Measurements from ENCODE around the gene FNDC3A. TPM values are rescaled to one million over a fixed set of nuclear protein-coding genes. Genes with fewer than 3 reads are reported as not detected.

FNDC3A gene
- total and polyA plus RNA-seq, 12 donors, result 11.3 to 30.3 (median 23.1) TPM

DNA sequence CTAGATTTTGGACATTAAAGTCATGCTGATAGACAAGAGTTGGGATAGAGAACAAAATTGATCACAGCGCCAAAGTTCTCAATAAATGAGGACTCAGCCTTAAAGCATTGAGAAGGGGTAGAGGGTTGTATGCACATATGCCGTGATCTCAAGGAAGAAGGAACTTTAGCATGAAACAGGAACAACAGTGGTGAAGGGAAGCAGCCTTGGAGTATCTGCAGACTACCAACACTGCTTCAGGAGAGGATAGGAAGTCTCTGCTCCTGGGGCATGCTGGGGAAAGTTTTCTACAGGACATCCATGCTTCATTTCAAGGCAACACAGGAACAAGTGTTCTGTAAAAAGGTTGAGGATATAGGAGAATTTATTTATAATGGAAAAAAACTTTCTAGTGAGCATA, 132.5 kb downstream of the FNDC3A start:
- Histone ChIP-seq H3K27ac (no peak overlapping the region), H3K4me3 (no peak overlapping the region), H3K9me3 (no peaks in the 10 kb centered on the region), H3K27me3 (no peaks in the 10 kb centered on the region), H3K36me3 (no peaks in the 10 kb centered on the region), H3K4me1 (peaks cover 2 to 35% (median 24%) of the 10 kb centered on the region in 9 donors)
- WGBS, 2 donors, result 75 to 88% methylated on average over 2 of the region's 2 CpGs
- ATAC-seq (peak in 1 of 8 donors; percentile 55), DNase-seq (no peak)
- TF ChIP-seq, protein P1, sequence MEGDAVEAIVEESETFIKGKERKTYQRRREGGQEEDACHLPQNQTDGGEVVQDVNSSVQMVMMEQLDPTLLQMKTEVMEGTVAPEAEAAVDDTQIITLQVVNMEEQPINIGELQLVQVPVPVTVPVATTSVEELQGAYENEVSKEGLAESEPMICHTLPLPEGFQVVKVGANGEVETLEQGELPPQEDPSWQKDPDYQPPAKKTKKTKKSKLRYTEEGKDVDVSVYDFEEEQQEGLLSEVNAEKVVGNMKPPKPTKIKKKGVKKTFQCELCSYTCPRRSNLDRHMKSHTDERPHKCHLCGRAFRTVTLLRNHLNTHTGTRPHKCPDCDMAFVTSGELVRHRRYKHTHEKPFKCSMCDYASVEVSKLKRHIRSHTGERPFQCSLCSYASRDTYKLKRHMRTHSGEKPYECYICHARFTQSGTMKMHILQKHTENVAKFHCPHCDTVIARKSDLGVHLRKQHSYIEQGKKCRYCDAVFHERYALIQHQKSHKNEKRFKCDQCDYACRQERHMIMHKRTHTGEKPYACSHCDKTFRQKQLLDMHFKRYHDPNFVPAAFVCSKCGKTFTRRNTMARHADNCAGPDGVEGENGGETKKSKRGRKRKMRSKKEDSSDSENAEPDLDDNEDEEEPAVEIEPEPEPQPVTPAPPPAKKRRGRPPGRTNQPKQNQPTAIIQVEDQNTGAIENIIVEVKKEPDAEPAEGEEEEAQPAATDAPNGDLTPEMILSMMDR (IDR thresholded peaks at IDR 0.05), result no peak
- intact Hi-C loops (cut with DNase I), result loop anchor here in 3 of 10 donors (10.0 kb wide), 2 partner anchors 133 to 177 kb away; partner anchors contain the start of gene FNDC3A (in 1 of the 3)

DNA sequence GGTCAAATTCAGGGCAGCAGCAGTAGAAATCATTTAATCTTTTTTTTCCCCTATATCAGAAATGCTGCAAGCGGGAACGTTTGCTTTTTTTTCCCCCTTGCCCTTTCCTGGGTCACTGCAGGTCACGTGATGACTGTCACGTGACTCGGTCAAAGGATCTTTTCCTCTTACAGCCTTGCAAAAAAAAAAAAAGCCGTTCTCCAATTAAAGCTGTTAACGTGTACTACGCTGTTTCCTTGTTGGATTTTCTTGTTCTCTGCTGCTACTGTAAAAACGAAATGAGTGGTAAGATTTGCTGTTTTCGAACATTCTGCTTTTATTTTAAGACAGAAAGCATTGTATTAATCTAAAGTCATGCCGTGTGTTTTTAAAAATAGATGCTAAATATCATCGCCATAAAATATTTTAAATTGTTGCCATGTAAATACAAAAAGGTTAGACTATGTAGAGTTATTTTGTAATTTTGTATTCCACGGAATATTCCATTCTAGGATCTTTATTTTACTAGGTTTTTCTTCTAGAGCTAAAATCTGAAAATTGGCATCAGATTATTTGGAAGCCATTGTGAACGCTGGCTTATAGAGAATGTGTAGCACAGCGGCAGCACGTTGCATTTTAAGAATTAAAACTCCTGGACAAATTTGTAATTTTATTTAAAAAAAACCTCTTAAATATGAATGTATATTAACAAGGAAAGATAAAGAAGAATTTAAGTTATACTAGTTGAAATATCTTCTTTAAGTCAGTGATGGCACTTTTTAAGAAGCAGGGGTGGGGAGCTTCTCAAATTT, 134.6 kb downstream of the FNDC3A start:
- whole genome bisulfite sequencing, 2 donors, result 0% methylated on average over 16 of the region's 16 CpGs

DNA sequence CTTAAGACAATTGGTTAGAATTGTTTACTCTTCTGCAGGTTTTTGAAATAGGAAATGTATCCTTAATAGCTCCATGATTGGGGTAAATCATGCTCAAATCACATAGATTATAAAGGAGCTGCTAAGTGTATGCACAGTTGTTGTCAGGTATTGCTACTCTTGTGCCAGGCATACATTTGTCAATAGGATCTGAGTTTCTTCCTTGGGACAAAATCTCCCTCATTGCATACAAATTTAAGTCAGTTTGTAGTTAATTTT, 135.1 kb downstream of the FNDC3A start:
- ATAC-seq, result no peak
- intact Hi-C loops (cut with DNase I), result loop anchor here in 1 of 10 donors (10.0 kb wide), 1 partner anchor 136 kb away; the partner anchor contains the start of gene FNDC3A
- Histone ChIP-seq H3K36me3 (peaks cover 0 to 15% (median 6%) of the 10 kb centered on the region in 9 donors), H3K27me3 (no peaks in the 10 kb centered on the region), H3K27ac (peak overlapping the region in 4 of 10 donors; percentile 57 to 85 (median 71)), H3K4me3 (peak overlapping the region; percentile 41 to 70 (median 57)), H3K9me3 (no peaks in the 10 kb centered on the region), H3K4me1 (peaks cover 3 to 55% (median 40%) of the 10 kb centered on the region in 9 donors)
- no peak for DNase-seq
- TF ChIP-seq, protein P1 (IDR thresholded peaks at IDR 0.05), result no peak

More for the DNA sequence above, 134.6 kb downstream of the FNDC3A start:
- Histone ChIP-seq H3K27ac (peak overlapping the region in 9 of 10 donors; percentile 50 to 85 (median 57)), H3K27me3 (no peaks in the 10 kb centered on the region), H3K9me3 (no peaks in the 10 kb centered on the region), H3K4me3 (peak overlapping the region; percentile 41 to 70 (median 57)), H3K4me1 (peaks cover 3 to 52% (median 36%) of the 10 kb centered on the region in 9 donors), H3K36me3 (peaks cover 0 to 10% (median under 1%) of the 10 kb centered on the region in 9 donors)
- TF ChIP-seq, protein P1 (IDR thresholded peaks at IDR 0.05), result no peak
- ATAC-seq (peak; percentile 60 to 94 (median 86)), DNase-seq (peak; percentile 64 to 84)
- intact Hi-C loops (cut with DNase I), result loop anchor here in 1 of 10 donors (10.0 kb wide), 1 partner anchor 136 kb away; the partner anchor contains the start of gene FNDC3A

DNA sequence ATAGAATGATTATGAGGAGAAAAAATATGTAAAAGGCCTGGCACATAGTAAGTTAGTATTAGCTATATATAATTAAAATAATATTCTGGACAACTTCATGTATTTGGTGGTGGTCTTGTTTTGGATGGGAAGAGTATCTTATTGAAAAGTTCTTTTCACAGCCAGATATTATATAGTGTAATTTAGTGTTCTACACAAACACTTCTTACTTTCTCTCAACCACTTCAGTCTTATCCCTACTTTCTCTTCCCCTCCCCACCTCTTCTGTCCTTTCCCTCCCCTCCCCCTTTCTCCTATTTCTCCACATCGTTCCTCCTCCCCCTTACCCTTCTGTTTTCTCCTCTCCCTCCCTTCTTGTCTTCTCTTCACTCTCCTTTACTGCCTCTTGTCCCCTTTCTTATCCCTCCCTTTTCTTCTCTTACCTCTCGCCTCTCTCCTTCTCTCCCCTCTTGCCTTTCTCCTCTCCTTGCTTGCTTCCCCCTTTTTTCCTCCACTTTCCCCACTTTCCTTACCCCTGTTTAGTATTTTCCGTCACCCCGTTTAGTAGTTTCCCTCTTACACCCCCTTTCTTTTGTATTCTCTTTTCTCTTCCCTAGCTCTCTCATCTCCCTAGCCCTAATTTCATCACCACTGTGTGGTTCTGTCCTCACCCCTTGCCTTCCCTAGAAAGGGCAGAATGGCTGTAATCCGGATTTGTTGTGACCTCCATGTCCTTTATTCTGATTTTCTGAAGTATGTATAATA, 137.2 kb downstream of the FNDC3A start:
- H3K4me1 ChIP-seq, result peaks cover 3 to 54% (median 40%) of the 10 kb centered on the region in 9 donors
- ATAC-seq (no peak), DNase-seq (no peak)
- no peaks in the 10 kb centered on the region for H3K27me3 ChIP-seq
- TF ChIP-seq, protein P1 (IDR thresholded peaks at IDR 0.05), result no peak
- peak overlapping the region in 2 of 10 donors; percentile 22 to 52 for H3K27ac ChIP-seq
- WGBS, 2 donors, result 47 to 50% methylated on average over 5 of the region's 5 CpGs
- intact Hi-C loops (cut with DNase I), result loop anchor here in 1 of 10 donors (10.0 kb wide), 1 partner anchor 138 kb away; the partner anchor contains the start of gene FNDC3A
- H3K9me3 ChIP-seq, result no peaks in the 10 kb centered on the region
- peaks cover 0 to 36% (median 7%) of the 10 kb centered on the region in 9 donors for H3K36me3 ChIP-seq
- peak overlapping the region in 1 of 10 donors; percentile 1 for H3K4me3 ChIP-seq
